ENCODE measurements around the gene DNAH2. TPM values are rescaled to one million over a fixed set of nuclear protein-coding genes. Genes with fewer than 3 reads are reported as not detected.

Gene DNAH2
- total and polyA plus RNA-seq, 2 of the 13 experiments (the other 11 are each of a cell fraction or from before 2014, with no cell fraction given) = not detected

GRCh38 chr17:7843536-7844291 is 126.2 kb downstream of the DNAH2 start (continued):
- TF ChIP-seq ZBTB39 (CRISPR knock-in tag; IDR thresholded peaks at IDR 0.05) (no peak), ISL2 (CRISPR knock-in tag; IDR thresholded peaks at IDR 0.05) (no peak; the same call in 1 of the 2 replicates), ZNF605 (CRISPR knock-in tag; IDR thresholded peaks at IDR 0.05) (no peak), ZSCAN22 (CRISPR knock-in tag; IDR thresholded peaks at IDR 0.05) (no peak), SRY (CRISPR knock-in tag; IDR thresholded peaks at IDR 0.05) (no peak; the same call in 1 of the 2 replicates), ZNF891 (CRISPR knock-in tag; IDR thresholded peaks at IDR 0.05) (no peak), ZNF33A (CRISPR knock-in tag; IDR thresholded peaks at IDR 0.05; ENCODE audit: borderline replicate concordance) (no peak), ZNF331 (CRISPR knock-in tag; IDR thresholded peaks at IDR 0.05) (0 out of 2 replicates have a peak, but pooled peaks have one; percentile 7), MIER2 (CRISPR knock-in tag; IDR thresholded peaks at IDR 0.05) (no peak), CAMTA2 (CRISPR knock-in tag; IDR thresholded peaks at IDR 0.05; ENCODE audit: borderline replicate concordance) (no peak), THYN1 (CRISPR knock-in tag; IDR thresholded peaks at IDR 0.05; ENCODE audit: borderline replicate concordance, low read depth) (no peak), ZNF777 (CRISPR knock-in tag; IDR thresholded peaks at IDR 0.05) (no peak; the same call in none of the 2 replicates), ZNF839 (CRISPR knock-in tag; IDR thresholded peaks at IDR 0.05; ENCODE audit: borderline replicate concordance) (no peak; the same call in 1 of the 2 replicates), ZNF225 (CRISPR knock-in tag; IDR thresholded peaks at IDR 0.05) (no peak), SMAD1 (CRISPR knock-in tag; IDR thresholded peaks at IDR 0.05; ENCODE audit: borderline replicate concordance, low read depth) (no peak), ZNF101 (CRISPR knock-in tag; IDR thresholded peaks at IDR 0.05; ENCODE audit: borderline replicate concordance, low read depth) (no peak), USF2 (IDR thresholded peaks at IDR 0.05; ENCODE audit: low read depth, low read length) (no peak), USF2 (CRISPR knock-in tag; IDR thresholded peaks at IDR 0.05; ENCODE audit: borderline replicate concordance) (no peak)
- TF ChIP-seq, protein P1, sequence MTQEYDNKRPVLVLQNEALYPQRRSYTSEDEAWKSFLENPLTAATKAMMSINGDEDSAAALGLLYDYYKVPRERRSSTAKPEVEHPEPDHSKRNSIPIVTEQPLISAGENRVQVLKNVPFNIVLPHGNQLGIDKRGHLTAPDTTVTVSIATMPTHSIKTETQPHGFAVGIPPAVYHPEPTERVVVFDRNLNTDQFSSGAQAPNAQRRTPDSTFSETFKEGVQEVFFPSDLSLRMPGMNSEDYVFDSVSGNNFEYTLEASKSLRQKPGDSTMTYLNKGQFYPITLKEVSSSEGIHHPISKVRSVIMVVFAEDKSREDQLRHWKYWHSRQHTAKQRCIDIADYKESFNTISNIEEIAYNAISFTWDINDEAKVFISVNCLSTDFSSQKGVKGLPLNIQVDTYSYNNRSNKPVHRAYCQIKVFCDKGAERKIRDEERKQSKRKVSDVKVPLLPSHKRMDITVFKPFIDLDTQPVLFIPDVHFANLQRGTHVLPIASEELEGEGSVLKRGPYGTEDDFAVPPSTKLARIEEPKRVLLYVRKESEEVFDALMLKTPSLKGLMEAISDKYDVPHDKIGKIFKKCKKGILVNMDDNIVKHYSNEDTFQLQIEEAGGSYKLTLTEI (CRISPR knock-in tag; conservative IDR thresholded peaks at IDR 0.05) = no peak
- TF ChIP-seq, protein P2, sequence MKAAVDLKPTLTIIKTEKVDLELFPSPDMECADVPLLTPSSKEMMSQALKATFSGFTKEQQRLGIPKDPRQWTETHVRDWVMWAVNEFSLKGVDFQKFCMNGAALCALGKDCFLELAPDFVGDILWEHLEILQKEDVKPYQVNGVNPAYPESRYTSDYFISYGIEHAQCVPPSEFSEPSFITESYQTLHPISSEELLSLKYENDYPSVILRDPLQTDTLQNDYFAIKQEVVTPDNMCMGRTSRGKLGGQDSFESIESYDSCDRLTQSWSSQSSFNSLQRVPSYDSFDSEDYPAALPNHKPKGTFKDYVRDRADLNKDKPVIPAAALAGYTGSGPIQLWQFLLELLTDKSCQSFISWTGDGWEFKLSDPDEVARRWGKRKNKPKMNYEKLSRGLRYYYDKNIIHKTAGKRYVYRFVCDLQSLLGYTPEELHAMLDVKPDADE (CRISPR knock-in tag; IDR thresholded peaks at IDR 0.05) = no peak
- TF ChIP-seq, protein P3, sequence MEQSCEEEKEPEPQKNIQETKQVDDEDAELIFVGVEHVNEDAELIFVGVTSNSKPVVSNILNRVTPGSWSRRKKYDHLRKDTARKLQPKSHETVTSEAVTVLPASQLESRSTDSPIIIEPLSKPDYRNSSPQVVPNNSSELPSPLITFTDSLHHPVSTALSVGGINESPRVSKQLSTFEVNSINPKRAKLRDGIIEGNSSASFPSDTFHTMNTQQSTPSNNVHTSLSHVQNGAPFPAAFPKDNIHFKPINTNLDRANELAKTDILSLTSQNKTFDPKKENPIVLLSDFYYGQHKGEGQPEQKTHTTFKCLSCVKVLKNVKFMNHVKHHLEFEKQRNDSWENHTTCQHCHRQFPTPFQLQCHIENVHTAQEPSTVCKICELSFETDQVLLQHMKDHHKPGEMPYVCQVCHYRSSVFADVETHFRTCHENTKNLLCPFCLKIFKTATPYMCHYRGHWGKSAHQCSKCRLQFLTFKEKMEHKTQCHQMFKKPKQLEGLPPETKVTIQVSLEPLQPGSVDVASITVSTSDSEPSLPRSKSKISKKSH (CRISPR knock-in tag; IDR thresholded peaks at IDR 0.05; ENCODE audit: borderline replicate concordance) = no peak
